SK-N-SH (cell line): Measurements from ENCODE around the gene RALY.

ENCODE experiments used
- EP300 ChIP-seq, 2 experiments: IDR thresholded peaks; 2 replicates each; pipeline versions ENCODE4 v1.4.0 to v1.6.1; 2012; ENCODE audit warnings: borderline replicate concordance in 1 of 2, low read depth in 1 of 2, low read length in 1 of 2
- EZH2phosphoT487 ChIP-seq: fragments of 200-600 bp; sonication (generic); IDR thresholded peaks from 2 replicates; pipeline ENCODE4 v1.6.1; 2017; ENCODE audit warnings: low read depth, mixed run types, mild to moderate bottlenecking, antibody characterized with exemption, moderate library complexity, borderline replicate concordance
- FOSL2 ChIP-seq: IDR thresholded peaks from 2 replicates; pipeline ENCODE4 v1.4.0; 2012; ENCODE audit warnings: low read depth, mild to moderate bottlenecking, moderate library complexity, borderline replicate concordance
- FOXJ3 ChIP-seq: sonication (generic); formaldehyde crosslinking; IDR thresholded peaks from 2 replicates; pipeline ENCODE4 v1.5.1; 2020; ENCODE audit warnings: mild to moderate bottlenecking, missing genetic modification reagents
- MXI1 ChIP-seq: IDR thresholded peaks from 2 replicates; pipeline ENCODE4 v1.6.1; 2012; ENCODE audit warnings: mild to moderate bottlenecking, low read depth, low read length, improper control_type of control experiment
- POLR2AphosphoS5 ChIP-seq: IDR thresholded peaks from 2 replicates; pipeline ENCODE4 v1.6.1; 2012; ENCODE audit warnings: low read depth, low read length
- RFX5 ChIP-seq: IDR thresholded peaks from 2 replicates; pipeline ENCODE4 v1.6.1; 2012; ENCODE audit warnings: mild to moderate bottlenecking, improper control_type of control experiment, low read length
- YY1 ChIP-seq: IDR thresholded peaks from 2 replicates; pipeline ENCODE4 v1.4.0; 2012; ENCODE audit warnings: low read depth, mild to moderate bottlenecking
- TF ChIP-seq, protein P1 (sequence below): fragments of 200-600 bp; sonication (generic); IDR thresholded peaks from 2 replicates; pipeline ENCODE4 v1.6.1; 2017; ENCODE audit warnings: antibody characterized with exemption, mild to moderate bottlenecking, moderate library complexity
- TF ChIP-seq, protein P2 (sequence below): IDR thresholded peaks from 2 replicates; pipeline ENCODE4 v1.4.0; 2012; ENCODE audit warnings: low read depth
- TF ChIP-seq, protein P3 (sequence below): fragments of 150-350 bp; IDR thresholded peaks from 2 replicates; pipeline ENCODE4 v1.6.1; 2016; ENCODE audit warnings: mild to moderate bottlenecking, low read depth, low read length
- TF ChIP-seq, protein P4 (sequence below): IDR thresholded peaks from 2 replicates; pipeline ENCODE4 v1.6.1; 2012; ENCODE audit warnings: mild to moderate bottlenecking, low read depth, low read length, moderate library complexity

DNA sequence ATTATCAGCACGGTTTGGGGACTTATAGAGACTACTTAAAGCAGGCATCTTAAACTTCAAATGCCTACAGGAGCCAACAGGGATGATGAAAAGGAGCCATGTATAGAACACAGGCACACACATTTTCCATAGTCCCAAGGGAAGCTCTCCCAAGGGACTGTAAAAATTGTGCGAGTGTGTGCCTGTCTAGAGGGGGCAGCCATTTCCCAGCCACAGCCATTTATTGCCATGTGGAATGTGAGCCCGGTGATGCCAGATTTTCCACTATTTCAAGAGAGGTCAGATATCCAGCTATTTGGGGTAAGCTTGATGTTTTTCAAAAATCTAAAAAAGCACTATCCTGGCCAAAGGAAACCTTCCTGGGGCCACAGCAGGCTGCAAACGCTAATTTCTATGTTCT lies 24.1 kb upstream of the RALY start:
- TF ChIP-seq FOSL2 = no peak
- TF ChIP-seq, protein P1, sequence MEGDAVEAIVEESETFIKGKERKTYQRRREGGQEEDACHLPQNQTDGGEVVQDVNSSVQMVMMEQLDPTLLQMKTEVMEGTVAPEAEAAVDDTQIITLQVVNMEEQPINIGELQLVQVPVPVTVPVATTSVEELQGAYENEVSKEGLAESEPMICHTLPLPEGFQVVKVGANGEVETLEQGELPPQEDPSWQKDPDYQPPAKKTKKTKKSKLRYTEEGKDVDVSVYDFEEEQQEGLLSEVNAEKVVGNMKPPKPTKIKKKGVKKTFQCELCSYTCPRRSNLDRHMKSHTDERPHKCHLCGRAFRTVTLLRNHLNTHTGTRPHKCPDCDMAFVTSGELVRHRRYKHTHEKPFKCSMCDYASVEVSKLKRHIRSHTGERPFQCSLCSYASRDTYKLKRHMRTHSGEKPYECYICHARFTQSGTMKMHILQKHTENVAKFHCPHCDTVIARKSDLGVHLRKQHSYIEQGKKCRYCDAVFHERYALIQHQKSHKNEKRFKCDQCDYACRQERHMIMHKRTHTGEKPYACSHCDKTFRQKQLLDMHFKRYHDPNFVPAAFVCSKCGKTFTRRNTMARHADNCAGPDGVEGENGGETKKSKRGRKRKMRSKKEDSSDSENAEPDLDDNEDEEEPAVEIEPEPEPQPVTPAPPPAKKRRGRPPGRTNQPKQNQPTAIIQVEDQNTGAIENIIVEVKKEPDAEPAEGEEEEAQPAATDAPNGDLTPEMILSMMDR = no peak
- TF ChIP-seq MXI1 = no peak
- no peak for TF ChIP-seq EZH2phosphoT487
- no peak for TF ChIP-seq RFX5
- TF ChIP-seq POLR2AphosphoS5 = no peak
- no peak for TF ChIP-seq EP300 (IDR thresholded peaks at IDR 0.05; ENCODE audit: borderline replicate concordance in 1 of 2, low read depth in 1 of 2, low read length in 1 of 2)
- TF ChIP-seq, protein P2, sequence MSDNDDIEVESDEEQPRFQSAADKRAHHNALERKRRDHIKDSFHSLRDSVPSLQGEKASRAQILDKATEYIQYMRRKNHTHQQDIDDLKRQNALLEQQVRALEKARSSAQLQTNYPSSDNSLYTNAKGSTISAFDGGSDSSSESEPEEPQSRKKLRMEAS = no peak
- TF ChIP-seq, protein P3, sequence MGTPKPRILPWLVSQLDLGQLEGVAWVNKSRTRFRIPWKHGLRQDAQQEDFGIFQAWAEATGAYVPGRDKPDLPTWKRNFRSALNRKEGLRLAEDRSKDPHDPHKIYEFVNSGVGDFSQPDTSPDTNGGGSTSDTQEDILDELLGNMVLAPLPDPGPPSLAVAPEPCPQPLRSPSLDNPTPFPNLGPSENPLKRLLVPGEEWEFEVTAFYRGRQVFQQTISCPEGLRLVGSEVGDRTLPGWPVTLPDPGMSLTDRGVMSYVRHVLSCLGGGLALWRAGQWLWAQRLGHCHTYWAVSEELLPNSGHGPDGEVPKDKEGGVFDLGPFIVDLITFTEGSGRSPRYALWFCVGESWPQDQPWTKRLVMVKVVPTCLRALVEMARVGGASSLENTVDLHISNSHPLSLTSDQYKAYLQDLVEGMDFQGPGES = no peak
- no peak for TF ChIP-seq FOXJ3
- TF ChIP-seq, protein P4, sequence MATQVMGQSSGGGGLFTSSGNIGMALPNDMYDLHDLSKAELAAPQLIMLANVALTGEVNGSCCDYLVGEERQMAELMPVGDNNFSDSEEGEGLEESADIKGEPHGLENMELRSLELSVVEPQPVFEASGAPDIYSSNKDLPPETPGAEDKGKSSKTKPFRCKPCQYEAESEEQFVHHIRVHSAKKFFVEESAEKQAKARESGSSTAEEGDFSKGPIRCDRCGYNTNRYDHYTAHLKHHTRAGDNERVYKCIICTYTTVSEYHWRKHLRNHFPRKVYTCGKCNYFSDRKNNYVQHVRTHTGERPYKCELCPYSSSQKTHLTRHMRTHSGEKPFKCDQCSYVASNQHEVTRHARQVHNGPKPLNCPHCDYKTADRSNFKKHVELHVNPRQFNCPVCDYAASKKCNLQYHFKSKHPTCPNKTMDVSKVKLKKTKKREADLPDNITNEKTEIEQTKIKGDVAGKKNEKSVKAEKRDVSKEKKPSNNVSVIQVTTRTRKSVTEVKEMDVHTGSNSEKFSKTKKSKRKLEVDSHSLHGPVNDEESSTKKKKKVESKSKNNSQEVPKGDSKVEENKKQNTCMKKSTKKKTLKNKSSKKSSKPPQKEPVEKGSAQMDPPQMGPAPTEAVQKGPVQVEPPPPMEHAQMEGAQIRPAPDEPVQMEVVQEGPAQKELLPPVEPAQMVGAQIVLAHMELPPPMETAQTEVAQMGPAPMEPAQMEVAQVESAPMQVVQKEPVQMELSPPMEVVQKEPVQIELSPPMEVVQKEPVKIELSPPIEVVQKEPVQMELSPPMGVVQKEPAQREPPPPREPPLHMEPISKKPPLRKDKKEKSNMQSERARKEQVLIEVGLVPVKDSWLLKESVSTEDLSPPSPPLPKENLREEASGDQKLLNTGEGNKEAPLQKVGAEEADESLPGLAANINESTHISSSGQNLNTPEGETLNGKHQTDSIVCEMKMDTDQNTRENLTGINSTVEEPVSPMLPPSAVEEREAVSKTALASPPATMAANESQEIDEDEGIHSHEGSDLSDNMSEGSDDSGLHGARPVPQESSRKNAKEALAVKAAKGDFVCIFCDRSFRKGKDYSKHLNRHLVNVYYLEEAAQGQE = no peak
- TF ChIP-seq YY1 = no peak
